VCaP (cell line): Measurements from ENCODE around the gene PRKCZ.
"Not testable (repeated sequence)": the region's sequence is repeated elsewhere in the genome, so short reads cannot be mapped to it uniquely, and the experiment has no call there.

ENCODE experiments used
- H3K27ac ChIP-seq: fragments of 450-650 bp; 2 replicates; pipeline ENCODE4 v1.5.1; 2017
- TF ChIP-seq, protein P1 (sequence below): fragments of 450-650 bp; conservative IDR thresholded peaks from 2 replicates; pipeline ENCODE4 v1.5.1; 2017; ENCODE audit warnings: mild to moderate bottlenecking, moderate library complexity

Gene PRKCZ

DNA sequence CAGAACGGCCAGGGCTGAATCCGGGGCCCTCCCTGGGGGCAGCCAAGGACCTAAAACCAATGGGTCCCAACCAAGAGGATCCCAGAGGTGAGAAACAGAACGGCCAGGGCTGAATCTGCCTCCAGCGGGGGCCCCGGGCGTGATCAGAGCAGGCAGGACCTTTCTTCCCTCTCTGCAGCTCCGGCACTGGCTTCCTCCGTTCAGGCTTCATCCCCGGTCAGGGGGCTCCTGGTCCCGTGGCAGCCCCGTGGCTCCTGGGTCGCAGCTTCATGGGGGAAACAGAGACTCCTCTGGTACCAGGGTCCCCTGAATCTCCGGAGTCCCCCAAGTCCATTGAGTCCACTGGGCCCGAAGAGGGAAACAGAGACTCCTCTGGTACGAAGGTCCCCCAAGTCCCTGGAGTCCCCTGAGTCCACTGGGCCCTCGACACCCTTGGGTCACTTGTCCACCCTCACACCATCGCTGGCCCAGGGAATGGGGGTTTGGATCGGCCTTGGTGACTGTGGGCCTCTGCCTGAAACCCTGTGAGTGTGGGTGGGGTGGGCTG is 60.1 kb downstream of the PRKCZ start:
- H3K27ac ChIP-seq = no peak overlapping the region
- TF ChIP-seq, protein P1, sequence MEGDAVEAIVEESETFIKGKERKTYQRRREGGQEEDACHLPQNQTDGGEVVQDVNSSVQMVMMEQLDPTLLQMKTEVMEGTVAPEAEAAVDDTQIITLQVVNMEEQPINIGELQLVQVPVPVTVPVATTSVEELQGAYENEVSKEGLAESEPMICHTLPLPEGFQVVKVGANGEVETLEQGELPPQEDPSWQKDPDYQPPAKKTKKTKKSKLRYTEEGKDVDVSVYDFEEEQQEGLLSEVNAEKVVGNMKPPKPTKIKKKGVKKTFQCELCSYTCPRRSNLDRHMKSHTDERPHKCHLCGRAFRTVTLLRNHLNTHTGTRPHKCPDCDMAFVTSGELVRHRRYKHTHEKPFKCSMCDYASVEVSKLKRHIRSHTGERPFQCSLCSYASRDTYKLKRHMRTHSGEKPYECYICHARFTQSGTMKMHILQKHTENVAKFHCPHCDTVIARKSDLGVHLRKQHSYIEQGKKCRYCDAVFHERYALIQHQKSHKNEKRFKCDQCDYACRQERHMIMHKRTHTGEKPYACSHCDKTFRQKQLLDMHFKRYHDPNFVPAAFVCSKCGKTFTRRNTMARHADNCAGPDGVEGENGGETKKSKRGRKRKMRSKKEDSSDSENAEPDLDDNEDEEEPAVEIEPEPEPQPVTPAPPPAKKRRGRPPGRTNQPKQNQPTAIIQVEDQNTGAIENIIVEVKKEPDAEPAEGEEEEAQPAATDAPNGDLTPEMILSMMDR = no peak

DNA sequence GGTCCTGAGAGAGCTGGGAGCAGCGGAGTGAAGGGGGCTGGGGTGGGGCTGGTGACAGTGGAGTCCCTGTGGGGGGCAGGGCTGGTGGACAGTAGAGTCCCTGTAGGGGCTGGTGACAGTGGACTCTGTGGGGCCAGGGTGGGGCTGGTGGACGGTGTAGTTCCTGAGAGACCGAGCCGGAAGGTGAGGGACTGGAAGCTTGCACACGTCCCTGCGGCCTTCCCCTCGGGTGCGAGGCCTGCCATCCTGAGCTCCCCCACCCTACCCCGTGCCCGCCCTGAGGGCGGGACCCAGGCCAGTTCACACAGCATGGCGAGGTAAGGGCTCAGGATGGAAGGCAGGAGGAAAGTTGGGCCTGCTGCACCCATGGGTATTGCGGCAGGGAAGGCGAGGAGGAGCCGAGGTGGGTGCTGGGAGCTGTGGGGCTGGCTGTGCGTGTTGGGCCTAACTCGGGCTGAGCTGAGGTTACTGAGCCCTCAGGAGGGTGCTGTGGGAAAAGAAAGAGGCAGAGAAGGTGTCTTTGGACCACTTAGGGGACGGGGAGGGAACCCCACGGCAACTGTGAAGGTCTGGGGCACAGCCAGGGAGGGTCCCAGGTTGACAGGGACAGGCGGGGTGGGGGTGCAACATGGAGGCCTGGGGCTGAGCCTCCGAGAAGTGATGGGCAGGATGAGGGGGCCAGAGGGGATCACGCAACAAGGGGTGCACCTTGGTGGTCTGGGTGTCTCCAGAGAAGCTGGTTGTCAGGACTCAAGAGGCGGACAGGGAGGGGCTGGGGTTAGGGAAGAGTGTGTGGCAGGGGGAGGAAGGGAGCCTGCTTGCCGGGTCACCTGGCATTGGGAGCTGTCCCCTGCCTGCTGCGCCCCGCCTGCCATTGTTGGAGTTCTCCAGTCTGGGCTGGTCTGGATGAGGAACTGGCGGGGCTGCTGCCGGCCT is 60.8 kb downstream of the PRKCZ start:
- TF ChIP-seq, protein P1 = no peak
- H3K27ac ChIP-seq = no peak overlapping the region

DNA sequence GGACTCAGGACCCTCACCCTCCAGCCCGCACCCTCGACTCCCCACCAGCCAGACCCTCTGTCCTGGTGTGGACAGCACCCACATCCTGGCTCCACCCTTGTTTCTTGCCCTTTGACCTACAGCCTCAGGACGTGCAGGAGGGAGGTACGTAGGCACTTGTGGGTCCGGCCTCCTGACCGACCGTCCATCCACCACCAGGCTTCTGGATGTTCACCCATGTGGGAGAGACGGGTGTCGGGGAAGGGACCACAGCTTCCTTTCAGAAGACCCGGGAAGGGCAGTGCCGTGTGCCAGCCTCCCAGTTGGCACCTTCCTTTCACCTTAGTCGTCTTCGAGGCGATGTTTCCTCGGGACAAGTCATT is 61.4 kb downstream of the PRKCZ start:
- no peak overlapping the region for H3K27ac ChIP-seq
- TF ChIP-seq, protein P1 = no peak

DNA sequence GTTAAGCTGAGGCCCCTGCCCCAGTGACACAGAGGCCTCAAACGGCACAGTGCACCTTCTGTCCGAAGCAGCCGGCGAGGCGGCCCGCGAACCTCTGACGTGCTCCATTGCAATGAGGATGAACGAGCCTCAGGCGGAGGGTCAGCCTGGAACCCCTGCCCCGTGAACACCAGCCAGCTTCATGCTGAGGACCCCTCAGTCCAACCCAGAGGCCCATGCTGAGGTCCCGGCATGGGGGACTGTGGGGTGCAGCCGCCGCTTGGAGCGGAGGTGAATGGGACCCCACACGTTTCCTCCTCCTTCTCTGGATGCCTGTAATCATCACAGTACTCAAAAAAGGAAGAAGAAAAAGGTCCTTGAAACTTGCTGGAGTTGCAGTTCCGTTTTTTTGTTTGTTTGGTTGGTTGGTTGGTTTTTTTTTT is 62.1 kb downstream of the PRKCZ start:
- no peak overlapping the region for H3K27ac ChIP-seq
- TF ChIP-seq, protein P1 = no peak

DNA sequence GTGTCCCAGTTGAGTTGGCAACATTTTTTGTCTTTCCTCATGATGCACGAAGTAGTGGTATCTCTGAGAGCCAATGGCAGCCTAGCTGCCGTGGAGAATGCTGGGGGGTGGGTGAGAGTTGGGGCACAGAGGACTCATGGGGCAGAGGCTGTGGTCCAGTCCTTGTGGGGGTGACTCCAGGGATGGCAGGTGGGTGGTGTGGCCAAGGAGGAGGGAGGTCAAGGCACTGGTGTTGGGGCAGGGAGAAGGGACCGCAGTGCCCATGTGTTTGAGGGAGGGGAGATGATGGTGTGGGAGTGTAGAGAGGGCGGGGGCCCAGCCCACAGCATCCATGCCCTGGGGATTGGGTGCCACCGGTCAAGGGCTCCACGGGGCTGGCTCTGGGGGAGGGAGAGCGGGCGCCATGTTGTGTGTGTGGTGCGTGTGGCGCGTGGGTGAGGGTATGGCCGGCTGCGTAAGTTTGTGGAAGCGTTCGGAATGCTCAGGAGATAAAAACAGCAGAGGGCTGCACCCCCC is 63.5 kb downstream of the PRKCZ start:
- TF ChIP-seq, protein P1 = no peak
- H3K27ac ChIP-seq = no peak overlapping the region

DNA sequence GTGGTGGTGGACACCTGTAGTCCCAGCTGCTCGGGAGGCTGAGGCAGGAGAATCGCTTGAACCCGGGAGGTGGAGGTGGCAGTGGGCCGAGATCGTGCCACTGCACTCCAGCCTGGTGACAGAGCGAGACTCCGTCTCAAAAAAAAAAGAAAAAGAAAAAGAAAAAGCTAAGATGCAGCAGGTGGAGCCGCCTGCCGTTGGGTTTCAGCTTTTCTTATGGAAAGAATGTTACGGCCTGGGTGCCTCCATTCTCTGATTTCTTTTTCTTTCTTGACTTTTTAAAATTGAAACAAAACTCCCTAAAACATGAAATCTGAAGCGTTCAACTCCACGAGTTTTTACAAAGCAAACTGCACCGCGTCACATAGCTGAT is 64.4 kb downstream of the PRKCZ start:
- not testable (repeated sequence) for H3K27ac ChIP-seq

DNA sequence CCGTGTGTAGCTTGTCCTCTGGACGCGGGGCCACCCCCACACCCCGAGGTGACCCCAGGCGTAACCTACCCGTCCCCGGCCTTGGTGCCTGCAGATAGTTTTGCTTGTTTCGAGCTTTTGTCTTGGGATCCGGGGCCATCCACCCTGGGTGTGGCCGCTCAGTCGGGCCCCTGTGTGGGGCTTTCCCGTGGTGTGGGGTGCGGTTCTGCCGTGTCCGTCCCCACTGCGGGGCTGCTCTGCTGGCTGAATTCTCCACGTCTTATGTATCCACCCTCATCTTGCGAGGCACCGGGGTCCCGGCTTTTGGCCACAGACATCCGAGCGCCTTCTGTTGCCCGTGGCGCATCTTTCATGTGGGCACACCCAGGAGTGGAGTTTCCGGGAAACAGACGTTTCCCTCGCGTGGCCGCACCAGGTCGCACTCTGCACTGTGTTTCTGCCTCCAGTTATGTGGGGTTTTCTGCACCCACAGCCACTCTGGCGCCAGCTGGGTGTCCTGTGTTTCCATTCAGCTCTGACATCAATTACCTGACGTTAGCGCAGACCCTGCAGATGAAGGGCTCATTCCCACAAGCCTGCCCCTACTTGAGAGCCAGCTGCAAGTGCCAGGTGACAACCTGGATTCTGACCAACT is 64.9 kb downstream of the PRKCZ start:
- TF ChIP-seq, protein P1 = no peak
- H3K27ac ChIP-seq = no peak overlapping the region
